Activated CD4-positive, alpha-beta T cell treated with anti-CD3 and anti-CD28 coated beads, Interleukin-2, amount 10 ng/mL, durations not matched to agents 24 days and 14 days (primary cell): ENCODE results near the gene STARD3NL. TPM values are rescaled to one million over a fixed set of nuclear protein-coding genes. Genes with fewer than 3 reads are reported as not detected.

ENCODE experiments used
- DNase-seq: peaks from one replicate; pipeline ENCODE4 v3.0.0; 2022
- H3K27ac Mint-ChIP-seq: one replicate; pipeline ENCODE4 v1.8.0; 2022; ENCODE audit warnings: mild to moderate bottlenecking, mixed read lengths
- H3K27me3 Mint-ChIP-seq: one replicate; pipeline ENCODE4 v1.8.0; 2022; ENCODE audit warnings: mixed read lengths
- H3K36me3 Mint-ChIP-seq: one replicate; pipeline ENCODE4 v1.8.0; 2022; ENCODE audit warnings: low read depth, mild to moderate bottlenecking, mixed read lengths
- H3K4me1 Mint-ChIP-seq: one replicate; pipeline ENCODE4 v1.8.0; 2021; ENCODE audit warnings: mixed read lengths
- H3K4me3 Mint-ChIP-seq: one replicate; pipeline ENCODE4 v1.8.0; 2022; ENCODE audit warnings: mild to moderate bottlenecking, moderate library complexity, mixed read lengths
- H3K9me3 Mint-ChIP-seq: one replicate; pipeline ENCODE4 v1.8.0; 2021; ENCODE audit warnings: mixed read lengths
- intact Hi-C: fragments of 100-400 bp; cut with micrococcal nuclease; formaldehyde crosslinking; loops from one replicate; pipeline ENCODE4 v1.15.1; 2023
- total RNA-seq: library from RNA; stranded (reverse); gene quantifications from 2 replicates; pipeline ENCODE4 v1.2.3, GENCODE V29; 2022

The STARD3NL gene
- total RNA-seq, 1 donor from 2014 or later = 27.5 TPM

GRCh38 chr7:38190011-38190410 lies 12.0 kb downstream of the STARD3NL start:
- intact Hi-C loops = no loop called here
- no peak for DNase-seq
- H3K4me1 Mint-ChIP-seq = peaks cover 13% of the 10 kb centered on the region
- H3K36me3 Mint-ChIP-seq = peaks cover 14% of the 10 kb centered on the region
- H3K4me3 Mint-ChIP-seq = no peak overlapping the region
- no peak overlapping the region for H3K27ac Mint-ChIP-seq
- no peaks in the 10 kb centered on the region for H3K9me3 Mint-ChIP-seq
- no peaks in the 10 kb centered on the region for H3K27me3 Mint-ChIP-seq

- Mint-ChIP-seq H3K4me1 (peaks cover 13% of the 10 kb centered on the region), H3K36me3 (peaks cover 9% of the 10 kb centered on the region), H3K27ac (no peak overlapping the region), H3K27me3 (no peaks in the 10 kb centered on the region), H3K9me3 (no peaks in the 10 kb centered on the region), H3K4me3 (peak overlapping the region; percentile 47)
- DNase-seq = no peak
- intact Hi-C loops = no loop called here
Measured at GRCh38 chr7:38191791-38192190, 13.7 kb downstream of the STARD3NL start.

GRCh38 chr7:38192327-38192726 lies 14.3 kb downstream of the STARD3NL start:
- H3K27me3 Mint-ChIP-seq = no peaks in the 10 kb centered on the region
- H3K4me1 Mint-ChIP-seq = peaks cover 17% of the 10 kb centered on the region
- H3K4me3 Mint-ChIP-seq = peak overlapping the region; percentile 47
- no peak for DNase-seq
- H3K36me3 Mint-ChIP-seq = peaks cover 9% of the 10 kb centered on the region
- intact Hi-C loops = no loop called here
- H3K27ac Mint-ChIP-seq = no peak overlapping the region
- no peaks in the 10 kb centered on the region for H3K9me3 Mint-ChIP-seq

GRCh38 chr7:38195804-38196595 lies 18.0 kb downstream of the STARD3NL start:
- DNase-seq = no peak
- H3K27ac Mint-ChIP-seq = no peak overlapping the region
- H3K9me3 Mint-ChIP-seq = no peaks in the 10 kb centered on the region
- intact Hi-C loops = no loop called here
- H3K27me3 Mint-ChIP-seq = no peaks in the 10 kb centered on the region
- H3K4me3 Mint-ChIP-seq = no peak overlapping the region
- peaks cover 14% of the 10 kb centered on the region for H3K4me1 Mint-ChIP-seq
- H3K36me3 Mint-ChIP-seq = peaks cover 7% of the 10 kb centered on the region

GRCh38 chr7:38198366-38198765 lies 20.3 kb downstream of the STARD3NL start:
- DNase-seq = no peak
- intact Hi-C loops = no loop called here
- Mint-ChIP-seq H3K36me3 (peaks cover 4% of the 10 kb centered on the region), H3K4me3 (no peak overlapping the region), H3K27me3 (no peaks in the 10 kb centered on the region), H3K27ac (no peak overlapping the region), H3K4me1 (peaks cover 8% of the 10 kb centered on the region), H3K9me3 (peaks cover 3% of the 10 kb centered on the region)

- intact Hi-C loops = no loop called here
- Mint-ChIP-seq H3K4me1 (peaks cover 8% of the 10 kb centered on the region), H3K4me3 (no peak overlapping the region), H3K9me3 (peaks cover 3% of the 10 kb centered on the region), H3K36me3 (peaks cover 4% of the 10 kb centered on the region), H3K27ac (no peak overlapping the region), H3K27me3 (no peaks in the 10 kb centered on the region)
- no peak for DNase-seq
Measured at GRCh38 chr7:38199154-38199553, 21.1 kb downstream of the STARD3NL start.

GRCh38 chr7:38199782-38200181 lies 21.7 kb downstream of the STARD3NL start:
- intact Hi-C loops = no loop called here
- Mint-ChIP-seq H3K27me3 (no peaks in the 10 kb centered on the region), H3K27ac (no peak overlapping the region), H3K4me1 (peaks cover 8% of the 10 kb centered on the region), H3K4me3 (no peak overlapping the region), H3K36me3 (peaks cover 4% of the 10 kb centered on the region), H3K9me3 (peaks cover 3% of the 10 kb centered on the region)
- no peak for DNase-seq

GRCh38 chr7:38206071-38206470 lies 28.0 kb downstream of the STARD3NL start:
- no peak for DNase-seq
- peaks cover 10% of the 10 kb centered on the region for H3K36me3 Mint-ChIP-seq
- no peaks in the 10 kb centered on the region for H3K27me3 Mint-ChIP-seq
- H3K4me1 Mint-ChIP-seq = no peaks in the 10 kb centered on the region
- peaks cover 3% of the 10 kb centered on the region for H3K9me3 Mint-ChIP-seq
- H3K4me3 Mint-ChIP-seq = no peak overlapping the region
- H3K27ac Mint-ChIP-seq = no peak overlapping the region
- intact Hi-C loops = no loop called here

- intact Hi-C loops = no loop called here
- H3K36me3 Mint-ChIP-seq = peaks cover 10% of the 10 kb centered on the region
- DNase-seq = no peak
- no peaks in the 10 kb centered on the region for H3K27me3 Mint-ChIP-seq
- H3K4me3 Mint-ChIP-seq = no peak overlapping the region
- no peaks in the 10 kb centered on the region for H3K9me3 Mint-ChIP-seq
- H3K4me1 Mint-ChIP-seq = no peaks in the 10 kb centered on the region
- no peak overlapping the region for H3K27ac Mint-ChIP-seq
Measured at GRCh38 chr7:38207843-38208242, 29.8 kb downstream of the STARD3NL start.

- peaks cover 11% of the 10 kb centered on the region for H3K4me1 Mint-ChIP-seq
- H3K36me3 Mint-ChIP-seq = peaks cover 8% of the 10 kb centered on the region
- no peak overlapping the region for H3K27ac Mint-ChIP-seq
- H3K4me3 Mint-ChIP-seq = no peak overlapping the region
- no peaks in the 10 kb centered on the region for H3K27me3 Mint-ChIP-seq
- no peak for DNase-seq
- intact Hi-C loops = no loop called here
- H3K9me3 Mint-ChIP-seq = no peaks in the 10 kb centered on the region
Measured at GRCh38 chr7:38211486-38211885, 33.4 kb downstream of the STARD3NL start.

- Mint-ChIP-seq H3K36me3 (peaks cover 8% of the 10 kb centered on the region), H3K9me3 (no peaks in the 10 kb centered on the region), H3K4me1 (peaks cover 14% of the 10 kb centered on the region), H3K27ac (no peak overlapping the region), H3K27me3 (no peaks in the 10 kb centered on the region), H3K4me3 (no peak overlapping the region)
- DNase-seq = no peak
- intact Hi-C loops = no loop called here
Measured at GRCh38 chr7:38211940-38212339, 33.9 kb downstream of the STARD3NL start.

GRCh38 chr7:38215115-38215514 lies 37.1 kb downstream of the STARD3NL start:
- Mint-ChIP-seq H3K36me3 (peaks cover 19% of the 10 kb centered on the region), H3K27ac (no peak overlapping the region), H3K4me3 (no peak overlapping the region)

GRCh38 chr7:38215735-38216670 lies 38.0 kb downstream of the STARD3NL start:
- no peaks in the 10 kb centered on the region for H3K9me3 Mint-ChIP-seq
- H3K27me3 Mint-ChIP-seq = no peaks in the 10 kb centered on the region
- intact Hi-C loops = loop anchor here (1.0 kb wide), 4 partner anchors 17 to 154 kb away; no protein-coding TSS in a partner anchor
- peak; percentile 92 for DNase-seq
- no peak overlapping the region for H3K4me3 Mint-ChIP-seq
- H3K4me1 Mint-ChIP-seq = peaks cover 38% of the 10 kb centered on the region
- peaks cover 22% of the 10 kb centered on the region for H3K36me3 Mint-ChIP-seq
- H3K27ac Mint-ChIP-seq = no peak overlapping the region

More at GRCh38 chr7:38215115-38215514, 37.1 kb downstream of the STARD3NL start:
- Mint-ChIP-seq H3K27me3 (no peaks in the 10 kb centered on the region), H3K9me3 (no peaks in the 10 kb centered on the region), H3K4me1 (peaks cover 32% of the 10 kb centered on the region)
- DNase-seq = no peak
- intact Hi-C loops = loop anchor here (1.0 kb wide), 4 partner anchors 18 to 155 kb away; no protein-coding TSS in a partner anchor

GRCh38 chr7:38217672-38218071 lies 39.6 kb downstream of the STARD3NL start:
- Mint-ChIP-seq H3K27me3 (no peaks in the 10 kb centered on the region), H3K4me3 (no peak overlapping the region), H3K36me3 (peaks cover 27% of the 10 kb centered on the region), H3K4me1 (peaks cover 46% of the 10 kb centered on the region), H3K9me3 (no peaks in the 10 kb centered on the region), H3K27ac (no peak overlapping the region)
- intact Hi-C loops = no loop called here
- DNase-seq = peak; percentile 53
